ENCODE data around the gene PARK7.

PARK7 gene

DNA sequence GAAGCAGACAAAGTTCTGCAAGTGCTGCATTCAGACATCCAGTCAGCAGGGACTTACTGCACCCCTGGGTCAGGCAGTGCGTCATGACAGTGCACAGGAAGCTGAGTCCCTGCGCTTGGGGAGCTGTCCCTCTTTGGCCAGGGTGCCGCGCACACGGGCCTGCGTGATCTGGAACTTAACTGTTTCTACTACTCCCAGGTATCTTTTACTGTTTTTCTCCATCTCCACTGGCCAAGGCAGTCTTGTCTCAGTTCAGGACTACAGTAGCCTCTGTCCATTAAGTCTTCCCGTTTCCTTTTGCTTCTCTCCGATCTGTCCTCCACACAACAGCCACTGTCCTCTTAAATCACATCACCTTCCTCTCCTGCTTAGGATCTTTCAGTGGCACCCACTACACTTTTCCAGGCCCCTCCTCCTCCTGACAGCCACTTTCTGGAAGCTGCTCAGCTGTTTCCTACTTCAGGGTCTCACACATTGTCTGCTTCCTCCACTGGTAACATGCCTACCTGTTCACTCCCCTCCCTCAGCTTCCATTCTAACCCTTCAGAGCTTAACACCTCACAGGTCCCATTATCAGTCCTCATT, 48.7 kb downstream of the PARK7 start:
- no peak for DNase-seq (ENCODE audit: low spot score)

DNA sequence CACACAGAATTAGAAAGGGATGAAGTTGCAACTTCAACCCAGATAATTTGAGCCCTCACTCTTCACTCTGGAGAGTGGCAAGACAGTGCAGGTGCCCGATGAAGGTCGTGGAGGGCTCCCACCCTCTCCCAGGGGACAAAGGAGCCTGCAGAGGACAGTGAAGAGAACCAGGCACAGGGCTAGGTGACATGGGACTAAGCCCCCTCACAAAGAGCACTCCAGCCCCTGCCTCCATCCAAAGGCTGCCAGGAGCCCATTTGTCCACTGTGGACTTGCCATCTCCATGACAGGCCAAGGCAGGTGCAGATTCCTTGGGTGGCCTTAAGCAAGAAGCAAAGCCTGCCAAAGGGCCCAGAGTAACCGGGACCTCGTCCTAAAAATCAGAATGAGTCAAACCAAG, 49.5 kb downstream of the PARK7 start:
- no peak for DNase-seq (ENCODE audit: low spot score)

DNA sequence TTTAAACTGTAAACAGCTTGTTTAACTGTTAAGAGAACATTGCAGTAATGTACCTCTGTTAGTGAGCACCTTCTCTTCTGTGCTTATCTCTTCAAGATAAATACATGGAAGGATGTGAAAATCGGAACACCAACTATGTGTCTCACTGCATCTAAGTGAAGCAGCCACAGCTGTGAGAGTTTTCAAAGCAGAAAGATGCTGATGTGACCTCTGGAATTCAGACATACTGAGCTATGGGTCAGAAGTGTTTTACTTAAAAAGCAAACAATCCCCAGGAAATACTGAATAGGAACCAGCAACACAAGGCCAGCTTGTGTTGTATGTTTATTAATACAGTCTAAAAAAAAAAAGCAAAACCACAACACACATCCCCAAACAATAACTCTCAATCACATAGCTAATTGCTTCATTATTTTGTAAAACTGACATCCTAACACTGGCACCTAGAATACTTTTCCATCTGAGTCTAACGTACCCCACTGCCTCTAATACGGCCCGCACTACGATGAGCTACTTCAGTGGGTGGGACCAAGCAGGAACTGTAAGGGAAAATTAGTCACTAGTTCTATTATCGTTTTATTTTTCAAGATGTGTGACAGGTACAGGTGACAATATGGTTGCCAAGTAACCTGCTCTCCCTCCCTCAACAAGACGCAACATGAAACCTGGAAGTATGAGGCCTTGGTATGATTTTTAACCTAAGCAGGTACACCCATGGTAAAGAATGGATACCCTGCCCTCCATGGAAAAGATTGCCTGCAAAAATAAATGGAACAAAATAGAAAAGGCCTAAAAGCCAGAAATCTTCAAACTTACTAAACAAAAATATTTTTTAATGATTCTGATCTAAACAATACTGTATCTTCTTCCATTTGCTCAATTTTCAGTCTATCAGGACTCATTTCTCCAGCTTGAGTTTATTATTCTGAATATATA, 50.7 kb downstream of the PARK7 start:
- DNase-seq (ENCODE audit: low spot score), result no peak

DNA sequence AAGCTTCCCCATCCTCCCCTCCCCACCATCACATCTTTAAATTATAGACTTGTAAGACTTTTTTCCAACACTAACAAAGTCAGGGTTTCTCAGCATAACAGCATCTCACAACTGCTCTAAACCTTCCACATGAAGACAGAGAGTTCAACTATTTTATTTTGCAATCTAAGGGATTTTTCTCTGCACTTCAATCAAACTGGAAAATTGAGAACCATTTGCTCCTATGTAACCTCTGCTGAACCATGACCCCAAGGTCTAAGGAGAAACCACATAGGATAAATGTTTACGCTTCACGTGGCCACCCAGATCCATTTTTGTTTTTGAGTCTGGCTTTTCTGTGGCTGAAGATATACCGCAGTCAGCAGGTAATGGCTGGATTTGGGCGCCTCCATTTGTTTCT, 51.4 kb downstream of the PARK7 start:
- DNase-seq (ENCODE audit: low spot score), result no peak

DNA sequence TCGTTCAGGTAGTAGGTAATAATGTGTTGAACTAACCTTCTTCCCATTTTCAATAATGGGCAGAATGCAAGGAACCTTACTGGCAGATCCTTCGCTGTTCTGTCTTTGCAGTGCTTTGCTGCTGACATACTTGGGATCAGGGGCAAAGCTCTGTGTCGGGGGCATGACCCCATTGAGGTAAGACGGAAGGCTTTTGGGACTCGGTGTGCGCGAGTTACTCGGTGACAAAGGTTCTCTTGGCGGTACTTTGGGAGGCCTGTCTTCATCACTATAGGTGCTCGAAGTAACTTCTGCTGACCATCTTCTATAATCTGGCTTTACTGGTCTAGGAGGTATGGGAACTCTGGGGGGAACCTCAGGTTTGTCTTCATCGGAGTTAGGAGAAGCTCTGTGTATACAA, 51.9 kb downstream of the PARK7 start:
- DNase-seq (ENCODE audit: low spot score), result no peak

DNA sequence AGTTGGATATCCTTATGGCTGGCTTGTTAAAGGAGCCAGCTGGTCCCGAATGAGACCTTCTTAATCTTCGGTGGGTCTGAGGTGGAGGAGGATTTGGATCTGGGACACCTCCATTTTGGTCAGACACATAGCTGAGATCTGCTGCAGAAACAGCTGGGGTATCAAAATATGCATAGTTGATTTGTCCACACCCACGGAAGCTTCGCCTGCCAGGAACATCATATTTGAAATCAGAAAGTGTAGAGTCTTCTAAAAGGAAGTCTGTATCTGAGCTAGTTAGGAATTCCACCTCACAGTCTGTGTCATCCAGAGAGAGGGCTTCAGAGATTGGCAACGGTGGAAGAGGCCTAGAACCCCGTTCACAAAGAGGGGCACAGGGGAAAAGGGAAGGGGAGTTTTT, 52.3 kb downstream of the PARK7 start:
- no peak for DNase-seq (ENCODE audit: low spot score)

DNA sequence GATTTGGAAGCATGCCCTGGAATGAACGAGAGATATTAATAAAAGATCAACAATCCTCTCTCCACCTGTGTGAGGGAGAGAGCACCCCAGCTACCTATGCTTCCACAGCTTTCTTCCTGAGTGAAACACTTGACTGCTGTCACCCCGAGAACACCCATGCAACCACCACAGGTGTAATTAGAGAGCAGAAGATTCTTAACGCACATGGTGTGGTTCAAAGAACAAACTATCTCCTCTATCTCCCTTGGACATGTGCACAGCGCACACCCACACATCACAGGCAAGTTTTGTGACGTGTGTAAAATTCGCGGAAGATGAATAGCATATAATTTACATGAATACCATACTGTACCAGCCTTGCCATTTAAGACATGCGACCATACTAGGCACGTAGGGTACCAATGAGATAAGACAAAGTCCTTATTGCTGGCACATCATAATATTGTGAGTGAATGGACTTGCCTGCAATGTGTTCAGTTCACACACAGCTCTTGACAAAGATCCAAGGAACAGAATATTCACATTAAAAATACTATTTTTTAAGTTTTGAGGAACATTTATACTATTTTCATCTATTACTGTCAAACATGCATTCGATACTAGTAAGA, 53.0 kb downstream of the PARK7 start:
- no peak for DNase-seq (ENCODE audit: low spot score)

DNA sequence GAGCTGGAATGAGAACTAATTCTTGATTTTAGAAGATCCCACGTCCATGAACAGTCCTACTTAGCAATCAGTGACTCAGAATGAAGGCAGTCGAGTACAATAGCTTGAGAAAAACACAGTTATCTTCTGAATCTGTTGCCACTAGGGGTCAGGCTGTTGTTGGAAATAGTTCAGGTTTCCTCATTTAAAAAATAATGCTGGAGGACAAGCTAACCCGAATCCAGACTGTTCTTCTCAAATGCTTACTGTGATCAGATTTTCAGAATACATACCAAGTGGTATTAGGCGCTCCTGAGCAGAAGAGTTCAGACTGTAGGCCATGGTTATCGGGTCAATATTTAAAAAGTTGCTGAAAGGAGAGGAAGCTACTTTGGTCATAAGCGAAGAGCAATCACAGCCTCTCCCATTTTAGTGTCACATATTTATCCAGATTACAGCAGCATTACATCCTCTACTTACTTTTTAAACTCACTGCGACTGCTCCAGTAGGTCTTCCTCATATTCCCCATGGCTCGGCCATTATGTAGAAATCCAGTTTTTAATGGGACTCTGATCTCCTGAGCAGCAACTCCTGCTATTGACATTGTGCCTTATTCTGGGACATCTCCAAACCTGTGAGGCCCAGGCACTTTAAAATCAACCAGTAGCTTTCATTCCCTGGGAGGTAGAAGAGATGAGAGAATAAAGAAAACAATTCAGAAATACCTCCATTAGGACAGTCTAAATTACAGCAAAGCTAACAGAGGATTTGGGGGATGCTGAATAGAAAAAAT, 53.7 kb downstream of the PARK7 start:
- DNase-seq (ENCODE audit: low spot score), result peak; percentile 47

DNA sequence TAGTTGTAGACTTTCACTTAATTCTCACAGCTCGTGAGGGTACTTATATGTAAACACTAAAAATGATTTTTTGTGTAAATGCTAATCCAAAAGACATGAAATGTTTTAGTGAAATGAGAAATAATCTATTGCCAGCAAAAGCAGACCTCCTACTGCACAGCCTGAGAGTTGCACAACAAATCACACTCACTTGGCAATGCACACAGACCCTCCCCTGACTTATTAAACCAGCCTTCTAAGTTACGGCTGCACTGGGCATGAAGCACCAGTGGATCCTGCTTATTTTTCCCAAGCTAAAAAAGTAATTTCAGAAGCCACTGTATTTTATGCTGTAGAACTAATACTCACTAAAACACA, 54.3 kb downstream of the PARK7 start:
- DNase-seq (ENCODE audit: low spot score), result no peak

DNA sequence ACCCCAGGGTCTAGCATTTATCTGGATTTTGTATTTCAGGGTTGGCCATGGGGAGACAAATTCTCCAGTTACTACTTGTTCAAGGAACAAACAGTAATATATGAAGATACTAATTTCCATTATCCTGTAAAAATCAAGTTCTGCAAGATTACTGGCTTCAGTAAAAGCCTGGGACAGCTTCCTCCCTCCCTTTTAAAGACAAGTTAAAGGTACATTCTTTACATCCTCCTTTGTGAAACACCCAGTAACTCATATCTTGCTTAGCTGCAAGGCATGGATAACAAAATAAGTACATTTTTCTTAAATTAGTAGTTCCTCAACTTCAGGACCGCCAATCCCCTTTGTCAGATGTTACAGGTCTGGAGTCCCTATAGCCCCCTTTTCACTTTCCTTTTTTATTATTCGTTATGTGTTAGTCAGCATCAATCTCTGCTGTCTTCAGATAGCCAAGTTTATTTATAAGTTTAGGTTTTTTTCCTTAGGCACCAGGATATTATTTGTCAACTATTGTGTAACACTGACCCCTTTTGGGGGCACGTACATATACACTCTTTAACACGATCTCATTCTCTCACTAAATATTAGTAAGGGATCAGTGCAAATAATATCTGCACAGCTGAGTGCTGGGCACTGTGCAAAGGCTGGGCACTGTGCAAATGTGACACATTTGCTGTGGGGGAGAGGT, 54.8 kb downstream of the PARK7 start:
- no peak for DNase-seq (ENCODE audit: low spot score)

DNA sequence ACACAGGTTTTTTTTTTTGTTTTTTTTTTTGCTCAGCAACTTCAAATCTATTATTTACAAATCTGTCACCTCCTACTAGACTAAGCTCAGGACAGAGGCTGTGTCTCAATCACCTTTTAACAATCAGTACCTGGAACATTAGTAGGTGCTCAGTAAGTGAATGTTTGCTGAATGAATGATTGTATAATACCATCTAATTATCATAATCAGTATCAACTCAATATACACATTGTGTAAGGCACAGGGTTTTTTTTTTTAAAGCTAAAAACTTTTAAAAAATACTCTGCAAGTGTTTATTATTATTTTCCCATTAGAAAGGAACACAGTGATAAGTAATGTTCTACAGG, 55.4 kb downstream of the PARK7 start:
- no peak for DNase-seq (ENCODE audit: low spot score)

DNA sequence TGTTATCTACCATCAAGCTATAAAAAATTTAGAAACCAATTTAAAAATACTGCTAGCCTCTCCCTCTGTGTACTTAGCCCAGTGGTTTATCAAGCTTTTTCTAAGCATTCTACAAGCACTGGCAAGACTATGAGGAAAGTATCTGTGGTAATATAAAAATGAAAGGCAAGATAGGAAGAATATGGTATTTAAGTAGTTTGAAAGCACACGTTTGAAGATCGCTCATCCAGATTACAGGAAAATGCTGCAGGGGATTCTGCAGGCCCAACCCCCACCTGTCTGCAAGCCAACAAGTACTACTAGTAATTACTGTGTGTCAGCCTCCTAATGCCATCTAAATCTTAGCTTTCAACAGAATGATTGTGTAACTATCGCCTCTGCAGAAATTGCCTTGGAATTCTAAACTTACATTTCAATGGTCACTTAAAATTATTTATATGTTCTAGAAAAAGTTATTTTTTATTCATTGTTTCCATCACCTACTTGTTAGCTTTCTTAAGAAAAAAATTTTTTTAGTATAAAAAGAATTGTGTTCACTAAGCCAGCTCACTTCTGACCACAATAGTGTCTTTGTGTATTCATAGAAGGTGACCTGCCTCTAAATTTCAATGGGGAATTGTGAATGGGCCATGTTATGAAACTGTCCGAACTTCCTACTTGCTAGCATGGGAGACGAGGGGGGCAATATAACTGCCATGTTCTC, 56.1 kb downstream of the PARK7 start:
- peak; percentile 51 for DNase-seq (ENCODE audit: low spot score)

DNA sequence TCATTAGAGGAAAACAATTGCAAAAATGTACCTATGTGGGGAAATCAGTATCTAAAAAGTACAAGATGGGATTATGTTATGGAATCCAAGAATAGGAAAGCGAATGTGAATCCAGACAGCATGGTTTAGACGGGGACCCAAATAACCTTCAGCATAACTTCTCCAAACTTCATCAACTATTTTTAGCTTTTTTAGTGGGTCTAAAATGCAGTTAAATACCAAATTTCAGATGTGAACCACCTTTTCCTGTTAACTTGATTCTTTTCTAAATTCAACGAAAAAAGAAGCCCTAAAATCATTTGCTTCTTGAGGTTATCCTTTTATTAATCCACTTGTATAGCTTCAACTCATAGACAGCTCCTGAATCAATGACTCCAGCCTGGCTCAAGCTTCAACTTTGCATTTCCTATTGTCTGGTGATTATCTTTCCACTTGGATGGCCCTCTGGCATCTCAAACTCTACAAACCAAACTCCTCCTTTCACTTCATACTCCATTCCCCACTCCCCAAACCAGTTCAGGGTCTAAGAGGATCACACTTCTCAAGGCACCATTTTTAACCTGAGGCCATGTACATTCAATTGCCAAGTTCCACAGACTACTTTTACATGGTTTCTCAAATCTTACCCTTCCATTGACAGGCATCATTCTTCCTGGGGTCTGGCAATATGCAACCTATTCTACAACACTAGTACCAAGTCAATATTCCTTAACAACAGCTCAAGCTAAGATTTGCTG, 57.1 kb downstream of the PARK7 start:
- no peak for DNase-seq (ENCODE audit: low spot score)

DNA sequence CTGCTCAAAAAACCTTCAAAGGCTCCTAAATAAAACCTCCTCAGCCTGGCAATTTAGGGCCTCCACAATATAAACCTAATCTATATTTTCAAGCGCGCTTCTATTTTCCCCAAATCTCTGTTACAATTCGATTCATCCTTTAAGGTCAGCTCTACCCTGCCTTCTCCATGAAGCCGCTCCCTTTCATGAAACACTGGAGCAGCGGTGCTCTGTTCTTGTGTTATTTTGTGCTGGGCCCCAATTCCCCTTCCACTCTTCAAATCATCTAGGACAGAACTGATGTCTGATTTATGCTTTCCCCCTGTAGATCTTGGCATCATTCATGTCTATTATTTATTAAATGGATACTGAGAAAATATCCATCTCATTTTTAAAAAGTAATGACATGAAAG, 57.7 kb downstream of the PARK7 start:
- no peak for DNase-seq (ENCODE audit: low spot score)

DNA sequence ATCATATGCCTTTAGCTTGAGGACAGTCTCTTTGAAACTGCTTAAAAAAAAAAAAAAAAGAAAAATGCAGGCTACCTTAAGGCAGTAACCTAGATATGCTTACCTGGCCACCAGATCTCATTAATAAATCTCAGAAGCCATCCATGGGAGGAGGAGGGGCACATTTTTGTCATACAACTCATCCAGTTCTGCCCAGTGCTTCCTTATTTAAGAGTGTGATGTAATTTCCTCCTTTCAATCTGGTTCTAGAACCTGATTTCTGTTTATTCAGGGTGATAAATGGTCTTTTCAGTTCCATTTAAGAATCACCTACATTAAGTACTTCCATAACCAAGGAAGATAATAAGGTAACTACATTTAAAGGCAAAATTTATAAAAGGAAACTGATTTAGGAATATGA, 58.5 kb downstream of the PARK7 start:
- DNase-seq (ENCODE audit: low spot score), result no peak

DNA sequence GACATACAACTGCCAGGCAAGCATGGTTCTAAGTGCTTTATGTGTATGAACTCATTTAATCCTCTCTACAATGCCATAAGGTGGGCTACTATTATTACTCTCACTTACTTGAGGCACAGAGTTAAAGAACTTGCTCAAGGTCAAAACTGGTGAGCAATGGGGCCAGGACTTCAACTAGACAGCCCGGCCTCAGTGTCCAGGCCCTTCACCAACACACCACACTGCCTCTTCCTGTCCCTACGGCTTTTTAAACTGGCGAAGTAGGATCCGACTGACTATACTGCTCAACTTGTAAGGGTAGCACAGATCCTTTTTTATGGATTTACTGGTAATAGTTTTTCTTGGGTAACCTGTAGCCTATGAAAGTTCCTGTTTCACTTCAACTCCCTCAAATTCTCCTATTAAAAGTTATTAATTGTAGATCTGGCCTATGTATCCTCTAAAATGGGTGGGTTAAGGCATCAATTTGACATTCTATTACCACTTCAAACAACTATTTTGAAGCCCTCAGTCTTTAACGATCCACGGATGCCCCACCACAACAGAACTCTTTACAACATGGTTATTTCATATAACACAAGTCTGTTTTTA, 60.3 kb downstream of the PARK7 start:
- no peak for DNase-seq (ENCODE audit: low spot score)

DNA sequence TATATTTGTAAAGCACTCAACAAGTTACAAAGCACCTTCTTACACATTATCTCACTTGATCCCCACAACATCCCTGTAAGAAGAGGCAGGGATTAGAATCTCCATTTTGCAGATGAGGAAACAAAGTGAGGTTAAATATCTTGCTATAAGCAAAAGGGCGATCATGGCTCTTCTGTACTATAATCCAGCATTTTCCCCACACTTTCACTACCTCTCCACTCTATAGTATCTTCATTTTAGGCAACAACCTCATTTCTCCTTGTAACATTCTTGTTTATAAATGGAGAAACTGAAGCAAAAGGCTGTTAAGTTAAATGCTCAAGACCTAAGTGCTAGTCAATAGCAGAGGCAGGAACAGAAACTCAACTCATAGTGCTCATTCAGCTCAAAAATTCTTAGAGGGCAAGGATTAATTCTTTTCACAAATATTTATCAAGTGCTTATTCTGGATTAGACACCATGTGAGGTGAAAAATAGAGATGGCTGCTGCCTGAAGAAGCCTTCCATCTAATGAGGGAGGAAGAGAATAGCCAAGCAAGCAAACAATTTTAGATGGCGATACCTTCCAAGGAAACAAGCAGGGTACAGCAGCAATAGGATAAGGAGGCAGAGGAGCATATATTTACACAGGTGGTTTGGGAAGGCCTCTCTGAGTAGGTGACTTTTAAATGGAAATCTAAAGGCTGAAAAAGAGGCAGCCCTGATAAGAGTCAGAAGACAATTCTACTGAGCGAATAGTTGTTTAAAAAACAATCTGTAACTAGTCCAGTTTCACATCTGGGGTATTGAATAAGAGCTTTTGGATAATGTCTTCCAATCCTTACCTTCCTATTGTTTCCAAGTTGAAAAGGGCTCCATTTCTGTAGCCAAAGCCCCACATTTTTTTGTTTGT, 61.1 kb downstream of the PARK7 start:
- no peak for DNase-seq (ENCODE audit: low spot score)

DNA sequence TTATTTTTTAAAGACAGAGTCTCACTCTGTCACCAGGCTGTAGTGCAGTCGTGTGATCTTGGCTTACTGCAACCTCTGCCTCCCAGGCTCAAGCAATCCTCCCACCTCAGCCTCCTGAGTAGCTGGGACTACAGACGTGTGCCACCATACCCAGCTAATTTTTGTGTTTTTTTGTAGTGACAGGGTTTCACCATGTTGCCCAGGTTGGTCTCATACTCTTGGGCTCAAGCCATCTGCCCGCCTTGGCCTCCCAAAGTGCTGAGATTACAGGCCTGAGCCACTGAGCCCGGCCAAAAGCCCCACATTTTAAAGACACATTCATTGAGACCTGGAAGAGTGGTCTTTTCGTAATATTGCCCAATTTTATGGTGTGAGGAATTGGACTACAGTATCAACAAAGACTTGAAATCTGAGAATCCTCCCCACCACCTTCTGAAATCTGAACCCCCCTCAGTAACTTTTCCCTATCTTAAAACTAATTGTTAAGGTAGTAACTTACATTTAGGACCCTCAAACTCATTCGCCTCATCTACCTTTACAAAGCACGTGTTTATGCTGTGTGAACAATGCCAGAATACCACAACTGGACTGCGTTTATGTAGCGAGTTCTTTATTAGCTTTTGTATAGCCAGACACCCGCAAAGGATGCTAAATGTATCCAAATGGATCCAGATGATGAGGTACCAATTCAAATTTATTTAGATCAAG, 61.9 kb downstream of the PARK7 start:
- DNase-seq (ENCODE audit: low spot score), result no peak

DNA sequence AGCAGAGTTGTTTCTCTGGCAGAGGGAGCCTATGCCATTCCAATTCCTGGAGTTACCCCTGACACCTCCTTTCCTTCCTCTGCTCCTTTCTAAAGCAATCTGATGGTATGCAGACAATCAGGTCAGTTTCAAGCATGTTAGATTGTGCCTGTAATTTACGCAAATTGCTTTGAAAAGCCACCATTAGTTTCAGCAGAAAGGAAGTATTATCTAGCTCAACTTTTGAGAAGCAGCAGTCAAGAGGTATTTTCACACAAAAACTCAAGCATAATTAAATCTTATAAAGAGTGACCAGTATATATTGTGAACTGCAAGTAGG, 62.4 kb downstream of the PARK7 start:
- no peak for DNase-seq (ENCODE audit: low spot score)

Measured in D341Med (cell line).